ENCODE data around the gene ASTN2. TPM values are rescaled to one million over a fixed set of nuclear protein-coding genes. Genes with fewer than 3 reads are reported as not detected.

The ASTN2 gene
- total and polyA plus RNA-seq, 2 donors (not counting 3 experiments of a cell fraction or from before 2014, with no cell fraction given): 1.0 to 1.9 TPM

- no peak overlapping the region for H3K4me3 ChIP-seq (replicated peaks in 1 of 3; ENCODE audit: insufficient read depth in 1 of 3, low read depth in 1 of 3, low read length in 3 of 3)
- H3K36me3 ChIP-seq (ENCODE audit: control insufficient read depth in 2 of 2, extremely low read depth in 1 of 2, insufficient read depth in 2 of 2, low read length in 2 of 2): no peaks in the 10 kb centered on the region
- dilution Hi-C loops (cut with MboI; ENCODE audit: extremely low pct_ligation_motif_present, low sequenced_read_pairs): no loop called here
- no peak overlapping the region for H3K27ac ChIP-seq (ENCODE audit: insufficient read depth, low read depth, low read length)
- no peak overlapping the region for H3K9ac ChIP-seq (replicated peaks; ENCODE audit: extremely low read depth, insufficient read depth, low read length)
- H3K4me1 ChIP-seq (ENCODE audit: control insufficient read depth, extremely low read depth, insufficient read depth, low read length): no peaks in the 10 kb centered on the region
- no peak overlapping the region for H3K4me2 ChIP-seq (ENCODE audit: insufficient read depth, low read length)
- POLR2A ChIA-PET: no interaction called here
- intact Hi-C loops (cut with micrococcal nuclease): no loop called here
- no peaks in the 10 kb centered on the region for H4K20me1 ChIP-seq (replicated peaks; ENCODE audit: control insufficient read depth, extremely low read depth, insufficient read depth, low read length)
- CTCF ChIA-PET: no interaction called here
- TF ChIP-seq MYC (IDR thresholded peaks at IDR 0.05; ENCODE audit: low read depth, low read length) (no peak), JUN (IDR thresholded peaks at IDR 0.05; ENCODE audit: borderline replicate concordance, insufficient read depth, insufficient read length, low read depth) (no peak), FOS (IDR thresholded peaks at IDR 0.05; ENCODE audit: borderline replicate concordance, insufficient read depth, low read length) (no peak), POLR2A (IDR thresholded peaks at IDR 0.05; ENCODE audit: low read depth, low read length) (no peak), CTCF (IDR thresholded peaks at IDR 0.05; ENCODE audit: extremely low read depth in 1 of 2, insufficient read depth in 1 of 2, low read depth in 1 of 2, low read length in 2 of 2) (no peak), EZH2 (IDR thresholded peaks at IDR 0.05; ENCODE audit: borderline replicate concordance, low read depth, low read length, severe bottlenecking) (no peak), MAX (IDR thresholded peaks at IDR 0.05; ENCODE audit: insufficient read depth, insufficient read length) (no peak), GATA2 (IDR thresholded peaks at IDR 0.05; ENCODE audit: insufficient read depth, insufficient read length, low read depth, low read length) (no peak)
- no peaks in the 10 kb centered on the region for H3K27me3 ChIP-seq (ENCODE audit: control insufficient read depth in 2 of 2, insufficient read depth in 2 of 2, low read length in 2 of 2)
- no peaks in the 10 kb centered on the region for H3K9me1 ChIP-seq (replicated peaks; ENCODE audit: control insufficient read depth, extremely low read depth, insufficient read depth, low read length)
- no peaks in the 10 kb centered on the region for H3K79me2 ChIP-seq (ENCODE audit: control insufficient read depth, insufficient read depth, low read length)
- peaks cover 2% of the 10 kb centered on the region for H3K9me3 ChIP-seq (replicated peaks; ENCODE audit: control insufficient read depth, insufficient read depth, low read length)
- H2AFZ ChIP-seq (ENCODE audit: low read depth, low read length): no peak overlapping the region
- BruUV-seq (replicated peaks): no TSS peak
- no peak for FAIRE-seq
- no peak for DNase-seq (ENCODE audit: low read depth, low spot score)
These were observed 264.9 kb downstream of the ASTN2 start for GRCh38 chr9:117149996-117150395.

Measured in endothelial cell of umbilical vein (primary cell).